ENCODE results near the gene AMOT. TPM values are rescaled to one million over a fixed set of nuclear protein-coding genes. Genes with fewer than 3 reads are reported as not detected.

The AMOT gene
- total RNA-seq, 1 experiment from 2014 or later: 0.09 TPM

- Mint-ChIP-seq H3K27ac (ENCODE audit: low read depth, unreplicated experiment) (no peak overlapping the region), H3K27me3 (ENCODE audit: insufficient read depth, unreplicated experiment) (peaks cover 98% of the 10 kb centered on the region), H3K36me3 (ENCODE audit: insufficient read depth, unreplicated experiment) (no peaks in the 10 kb centered on the region), H3K4me3 (ENCODE audit: unreplicated experiment) (no peak overlapping the region), H3K9me3 (ENCODE audit: unreplicated experiment) (no peaks in the 10 kb centered on the region), H3K4me1 (ENCODE audit: insufficient read depth, unreplicated experiment) (no peaks in the 10 kb centered on the region)
- CTCF ChIA-PET: interaction anchor here (0.5 kb wide), 1 partner anchor 23 kb away, joined by 4 read pairs; no protein-coding TSS in a partner anchor
- no peak for TF ChIP-seq CTCF (IDR thresholded peaks at IDR 0.05; ENCODE audit: unreplicated experiment)
- no peak for DNase-seq (ENCODE audit: unreplicated experiment)
- no TSS peak for BruUV-seq (replicated peaks)
- intact Hi-C loops (cut with micrococcal nuclease): loop anchor here (10.0 kb wide), 1 partner anchor 1020 kb away; no protein-coding TSS in a partner anchor
- POLR2A ChIA-PET: no interaction called here
Measured at GRCh38 chrX:112735147-112735546, 105.5 kb downstream of the AMOT start.

- ChIA-PET POLR2A (no interaction called here), CTCF (no interaction called here)
- intact Hi-C loops (cut with micrococcal nuclease): loop anchor here (10.0 kb wide), 1 partner anchor 1019 kb away; no protein-coding TSS in a partner anchor
- no TSS peak for BruUV-seq (replicated peaks)
- no peaks in the 10 kb centered on the region for H3K4me1 Mint-ChIP-seq (ENCODE audit: insufficient read depth, unreplicated experiment)
- no peaks in the 10 kb centered on the region for H3K9me3 Mint-ChIP-seq (ENCODE audit: unreplicated experiment)
- no peak for TF ChIP-seq CTCF (IDR thresholded peaks at IDR 0.05; ENCODE audit: unreplicated experiment)
- peaks cover 94% of the 10 kb centered on the region for H3K27me3 Mint-ChIP-seq (ENCODE audit: insufficient read depth, unreplicated experiment)
- no peak overlapping the region for H3K27ac Mint-ChIP-seq (ENCODE audit: low read depth, unreplicated experiment)
- no peak overlapping the region for H3K4me3 Mint-ChIP-seq (ENCODE audit: unreplicated experiment)
- no peaks in the 10 kb centered on the region for H3K36me3 Mint-ChIP-seq (ENCODE audit: insufficient read depth, unreplicated experiment)
- DNase-seq (ENCODE audit: unreplicated experiment): no peak
Measured at GRCh38 chrX:112734290-112734689, 106.3 kb downstream of the AMOT start.

- H3K27me3 Mint-ChIP-seq (ENCODE audit: insufficient read depth, unreplicated experiment): peaks cover 94% of the 10 kb centered on the region
- no peaks in the 10 kb centered on the region for H3K36me3 Mint-ChIP-seq (ENCODE audit: insufficient read depth, unreplicated experiment)
- intact Hi-C loops (cut with micrococcal nuclease): loop anchor here (10.0 kb wide), 1 partner anchor 1017 kb away; no protein-coding TSS in a partner anchor
- H3K4me3 Mint-ChIP-seq (ENCODE audit: unreplicated experiment): no peak overlapping the region
- H3K9me3 Mint-ChIP-seq (ENCODE audit: unreplicated experiment): no peaks in the 10 kb centered on the region
- ChIA-PET POLR2A (no interaction called here), CTCF (interaction anchor here (0.6 to 2.3 kb wide), 7 partner anchors 14 to 1013 kb away, joined by 3 to 11 read pairs (median 4); no protein-coding TSS in a partner anchor)
- BruUV-seq (replicated peaks): no TSS peak
- H3K4me1 Mint-ChIP-seq (ENCODE audit: insufficient read depth, unreplicated experiment): no peaks in the 10 kb centered on the region
- no peak overlapping the region for H3K27ac Mint-ChIP-seq (ENCODE audit: low read depth, unreplicated experiment)
- no peak for DNase-seq (ENCODE audit: unreplicated experiment)
- TF ChIP-seq CTCF (IDR thresholded peaks at IDR 0.05; ENCODE audit: unreplicated experiment): peak; percentile 37
Measured at GRCh38 chrX:112731793-112732192, 108.8 kb downstream of the AMOT start.

Other genes with a start within 250 kb of the AMOT start
- not detected in 2 replicates for gene LHFPL1, start 160.9 kb downstream of the AMOT start, total RNA-seq (2022)